Uterus (tissue), 4 donors: ENCODE results near the gene FSIP1. TPM values are rescaled to one million over a fixed set of nuclear protein-coding genes. Genes with fewer than 3 reads are reported as not detected.

Experiments
- DNase-seq, 2 donors: peaks; one replicate each; pipeline ENCODE4 v3.0.0-alpha.2; 2019 to 2020
- H3K27ac ChIP-seq, 2 donors: fragments of 200-600 bp; sonication (generic); 1 replicate in 1 of 2; 2 replicates in 1 of 2; pipeline ENCODE4 v1.5.1; 2016 to 2018
- H3K27me3 ChIP-seq, 2 donors: fragments of 200-600 bp; sonication (generic); one replicate each; pipeline ENCODE4 v1.5.1; 2018 to 2019; ENCODE audit warnings: control low read depth in 1 of 2
- H3K36me3 ChIP-seq, 2 donors: fragments of 200-600 bp; sonication (generic); one replicate each; pipeline ENCODE4 v1.5.1; 2019; ENCODE audit warnings: control low read depth in 1 of 2
- H3K4me1 ChIP-seq, 2 donors: fragments of 200-600 bp; sonication (generic); one replicate each; pipeline ENCODE4 v1.5.1; 2018 to 2019; ENCODE audit warnings: control low read depth in 1 of 2
- H3K4me3 ChIP-seq, 2 donors: fragments of 200-600 bp; sonication (generic); 1 replicate in 1 of 2; 2 replicates in 1 of 2; pipeline ENCODE4 v1.5.1; 2018 to 2019; ENCODE audit warnings: mild to moderate bottlenecking in 1 of 2
- H3K9me3 ChIP-seq, 2 donors: fragments of 200-600 bp; sonication (generic); one replicate each; pipeline ENCODE4 v1.5.1; 2019; ENCODE audit warnings: control low read depth in 1 of 2
- POLR2A ChIP-seq, 2 donors: fragments of 450-650 bp; IDR thresholded peaks; one replicate each; pipeline ENCODE4 v1.6.1; 2016; ENCODE audit warnings: antibody characterized with exemption in 2 of 2, mild to moderate bottlenecking in 1 of 2, moderate library complexity in 1 of 2
- intact Hi-C: fragments of 100-400 bp; cut with DNase I; formaldehyde crosslinking; loops from one replicate; pipeline ENCODE4 v1.15.1; 2023; ENCODE audit warnings: low total_unique reads
- total RNA-seq, 4 donors: library from RNA; depleted of rRNA in 3 of 4; stranded (reverse); fragments of >200 nt in 3 of 4; gene quantifications; one replicate each; pipeline versions ENCODE4 v1.1.0 to v1.2.4, GENCODE V29; 2014 to 2023
- TF ChIP-seq, protein P1 (sequence below), 4 experiments: fragments of 200-600 bp in 2 of 4; fragments of 450-650 bp in 2 of 4; sonication (generic) in 2 of 4; IDR thresholded peaks; one replicate each; pipeline ENCODE4 v1.5.1; 2016 to 2019; ENCODE audit warnings: antibody characterized with exemption in 4 of 4, mild to moderate bottlenecking in 2 of 4, moderate library complexity in 1 of 4
- donor health status: DM: yes; HTN: yes; CAD: no.

FSIP1 gene
- total RNA-seq, 4 donors from 2014 or later: 0.77 to 4.3 (median 2.6) TPM

DNA sequence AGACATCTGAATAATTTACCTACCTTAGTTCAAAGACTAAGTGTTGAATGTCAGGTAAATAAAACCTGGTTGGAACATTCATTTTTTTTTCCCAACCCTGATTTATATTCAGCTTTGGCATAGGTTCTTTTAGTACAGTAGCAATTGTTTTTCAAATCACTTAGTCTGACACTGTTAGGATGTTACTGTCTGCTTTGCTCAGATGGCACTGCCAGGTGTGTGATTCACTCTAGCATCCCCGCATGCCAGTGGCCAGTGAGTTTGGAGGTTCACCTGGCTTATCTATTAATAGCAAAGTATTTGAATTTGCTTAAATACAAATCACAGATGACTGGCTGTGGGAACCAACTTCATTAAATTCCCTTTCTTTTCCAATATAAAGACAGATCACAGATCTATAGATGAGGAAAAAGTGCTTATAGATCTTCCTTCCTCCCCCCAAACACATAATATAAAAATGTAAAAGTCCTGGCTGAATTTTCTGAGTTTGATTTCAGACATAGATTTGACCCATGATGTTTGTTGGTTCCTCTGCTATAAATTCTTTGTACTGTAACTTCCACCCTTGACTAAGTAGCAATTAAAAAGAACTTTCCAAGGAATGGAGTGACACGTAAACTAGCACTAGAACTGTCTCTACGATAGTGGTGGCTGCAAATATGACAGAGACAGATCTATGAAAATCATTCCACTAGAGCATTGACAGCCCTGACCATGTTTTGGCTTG lies 197.8 kb downstream of the FSIP1 start:
- no peak for DNase-seq
- intact Hi-C loops: loop anchor here (5.0 kb wide), 2 partner anchors 413 to 768 kb away; no protein-coding TSS in a partner anchor
- Histone ChIP-seq H3K27me3 (no peaks in the 10 kb centered on the region), H3K9me3 (no peaks in the 10 kb centered on the region), H3K4me1 (peaks cover 0 to 12% of the 10 kb centered on the region in 2 donors), H3K27ac (peak overlapping the region; percentile 98), H3K4me3 (peak overlapping the region; percentile 90 to 91), H3K36me3 (no peaks in the 10 kb centered on the region)
- no peak for TF ChIP-seq POLR2A (IDR thresholded peaks at IDR 0.05)
- TF ChIP-seq, protein P1, sequence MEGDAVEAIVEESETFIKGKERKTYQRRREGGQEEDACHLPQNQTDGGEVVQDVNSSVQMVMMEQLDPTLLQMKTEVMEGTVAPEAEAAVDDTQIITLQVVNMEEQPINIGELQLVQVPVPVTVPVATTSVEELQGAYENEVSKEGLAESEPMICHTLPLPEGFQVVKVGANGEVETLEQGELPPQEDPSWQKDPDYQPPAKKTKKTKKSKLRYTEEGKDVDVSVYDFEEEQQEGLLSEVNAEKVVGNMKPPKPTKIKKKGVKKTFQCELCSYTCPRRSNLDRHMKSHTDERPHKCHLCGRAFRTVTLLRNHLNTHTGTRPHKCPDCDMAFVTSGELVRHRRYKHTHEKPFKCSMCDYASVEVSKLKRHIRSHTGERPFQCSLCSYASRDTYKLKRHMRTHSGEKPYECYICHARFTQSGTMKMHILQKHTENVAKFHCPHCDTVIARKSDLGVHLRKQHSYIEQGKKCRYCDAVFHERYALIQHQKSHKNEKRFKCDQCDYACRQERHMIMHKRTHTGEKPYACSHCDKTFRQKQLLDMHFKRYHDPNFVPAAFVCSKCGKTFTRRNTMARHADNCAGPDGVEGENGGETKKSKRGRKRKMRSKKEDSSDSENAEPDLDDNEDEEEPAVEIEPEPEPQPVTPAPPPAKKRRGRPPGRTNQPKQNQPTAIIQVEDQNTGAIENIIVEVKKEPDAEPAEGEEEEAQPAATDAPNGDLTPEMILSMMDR (IDR thresholded peaks at IDR 0.05): no peak

DNA sequence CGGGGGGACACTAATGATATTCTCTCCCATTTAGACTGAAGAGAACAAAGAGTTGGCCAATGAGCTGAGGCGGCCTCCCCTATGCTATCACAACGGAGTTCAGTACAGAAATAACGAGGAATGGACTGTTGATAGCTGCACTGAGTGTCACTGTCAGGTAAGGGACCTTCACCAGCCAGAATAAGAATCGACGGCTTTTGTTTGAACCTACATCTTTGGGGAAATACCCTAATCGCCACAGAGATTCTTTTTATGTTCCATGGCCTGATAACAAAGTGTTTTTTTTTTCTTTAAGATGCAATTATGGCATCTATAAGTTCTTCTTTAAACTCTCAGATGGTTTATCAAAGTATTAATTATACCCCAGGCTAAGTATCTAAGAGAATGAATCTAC lies 198.4 kb downstream of the FSIP1 start:
- Histone ChIP-seq H3K9me3 (no peaks in the 10 kb centered on the region), H3K27me3 (no peaks in the 10 kb centered on the region), H3K4me3 (peak overlapping the region; percentile 90 to 91), H3K27ac (peak overlapping the region; percentile 98), H3K4me1 (peaks cover 0 to 12% of the 10 kb centered on the region in 2 donors), H3K36me3 (no peaks in the 10 kb centered on the region)
- intact Hi-C loops: loop anchor here (5.0 kb wide), 2 partner anchors 412 to 767 kb away; no protein-coding TSS in a partner anchor
- DNase-seq: no peak
- TF ChIP-seq, protein P1 (IDR thresholded peaks at IDR 0.05): no peak
- no peak for TF ChIP-seq POLR2A (IDR thresholded peaks at IDR 0.05)

DNA sequence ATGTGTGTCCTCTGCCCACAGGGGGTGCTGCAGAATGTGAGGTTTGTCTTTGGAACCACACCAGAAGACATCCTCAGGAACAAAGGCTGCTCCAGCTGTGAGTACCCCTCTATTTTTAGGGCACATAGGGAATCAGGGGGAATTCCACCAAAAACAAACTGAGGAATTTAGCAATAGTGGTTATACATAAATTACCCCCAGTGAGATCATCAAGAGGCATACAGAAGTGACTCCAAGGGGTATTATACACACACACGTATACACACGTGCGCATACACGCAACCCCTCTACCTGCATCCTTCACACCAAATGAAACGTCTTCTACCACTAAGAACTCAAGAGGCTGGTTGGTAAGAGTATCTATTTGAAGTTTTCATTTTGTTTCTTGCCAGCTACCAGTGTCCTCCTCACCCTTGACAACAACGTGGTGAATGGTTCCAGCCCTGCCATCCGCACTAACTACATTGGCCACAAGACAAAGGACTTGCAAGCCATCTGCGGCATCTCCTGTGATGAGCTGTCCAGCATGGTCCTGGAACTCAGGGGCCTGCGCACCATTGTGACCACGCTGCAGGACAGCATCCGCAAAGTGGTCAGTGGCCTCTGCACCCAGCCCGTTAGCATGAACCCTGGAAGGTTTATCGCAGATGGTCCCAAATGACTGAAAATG lies 198.9 kb downstream of the FSIP1 start:
- intact Hi-C loops: loop anchor here (5.0 kb wide), 2 partner anchors 411 to 766 kb away; no protein-coding TSS in a partner anchor
- Histone ChIP-seq H3K27me3 (no peaks in the 10 kb centered on the region), H3K4me1 (peaks cover 3 to 16% of the 10 kb centered on the region in 2 donors), H3K9me3 (no peaks in the 10 kb centered on the region), H3K27ac (peak overlapping the region; percentile 98), H3K4me3 (peak overlapping the region; percentile 90 to 91), H3K36me3 (no peaks in the 10 kb centered on the region)
- no peak for DNase-seq
- TF ChIP-seq, protein P1 (IDR thresholded peaks at IDR 0.05): peak in 3 of 4 experiments; percentile 12 to 39 (median 16)
- TF ChIP-seq POLR2A (IDR thresholded peaks at IDR 0.05): no peak

DNA sequence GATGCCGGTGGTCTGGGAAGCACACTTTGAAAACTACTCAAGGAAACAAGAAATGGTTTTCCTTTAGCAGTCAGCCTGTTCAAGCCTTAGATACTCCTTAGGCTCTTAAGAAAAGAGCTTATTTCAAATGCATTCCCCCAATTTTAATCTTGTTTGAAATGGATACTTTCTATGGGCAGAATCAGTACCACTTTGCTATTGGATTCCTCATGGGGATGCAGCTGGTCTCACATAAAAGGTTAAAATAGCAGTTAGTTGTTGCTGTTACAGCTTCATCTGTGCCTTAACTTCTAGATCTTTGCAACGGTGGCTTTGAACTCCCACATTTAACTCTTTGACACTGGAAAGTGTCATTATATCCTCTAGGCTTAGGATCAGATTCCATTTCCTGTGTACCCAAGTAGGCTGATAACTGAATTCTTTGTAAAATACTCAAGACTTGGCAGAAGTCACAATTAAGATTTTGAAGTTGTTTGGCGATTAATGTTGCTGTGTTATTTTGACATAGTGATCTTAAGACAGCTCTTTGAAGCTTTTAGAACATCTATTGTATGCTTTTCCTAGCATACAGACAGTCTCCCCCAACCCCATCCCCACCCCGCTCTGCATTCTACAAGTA lies 199.6 kb downstream of the FSIP1 start:
- H3K4me1 ChIP-seq: peaks cover 6 to 15% of the 10 kb centered on the region in 2 donors
- TF ChIP-seq, protein P1 (IDR thresholded peaks at IDR 0.05): no peak
- intact Hi-C loops: loop anchor here (5.0 kb wide), 2 partner anchors 411 to 766 kb away; no protein-coding TSS in a partner anchor
- no peaks in the 10 kb centered on the region for H3K36me3 ChIP-seq
- H3K27me3 ChIP-seq: no peaks in the 10 kb centered on the region
- DNase-seq: no peak
- H3K4me3 ChIP-seq: peak overlapping the region; percentile 90 to 91
- no peaks in the 10 kb centered on the region for H3K9me3 ChIP-seq
- H3K27ac ChIP-seq: peak overlapping the region; percentile 98
